Stimulated activated effector memory CD8-positive, alpha-beta T cell treated with anti-CD3 and anti-CD28 coated beads, Interleukin-12 subunit alpha, Interleukin-12 subunit beta, amount 100 ng/mL, for 72 hours (primary cell): ENCODE results near the gene SMAD3.

Experiments used
- ATAC-seq: fragments of 150-1000 bp; cut with Tn5 transposase; 2 replicates; pipeline ENCODE4 v1.10.0; 2021
- DNase-seq, 2 donors: peaks; one replicate each; pipeline ENCODE4 v3.0.0; 2021 to 2022; ENCODE audit warnings: low spot score in 2 of 2
- H3K27ac Mint-ChIP-seq: one replicate; pipeline ENCODE4 v1.8.0; 2022; ENCODE audit warnings: mild to moderate bottlenecking, mixed read lengths
- H3K36me3 Mint-ChIP-seq: one replicate; pipeline ENCODE4 v1.8.0; 2022; ENCODE audit warnings: mild to moderate bottlenecking, mixed read lengths
- H3K4me1 Mint-ChIP-seq: one replicate; pipeline ENCODE4 v1.8.0; 2022; ENCODE audit warnings: mixed read lengths
- H3K4me3 Mint-ChIP-seq: one replicate; pipeline ENCODE4 v1.8.0; 2022; ENCODE audit warnings: mild to moderate bottlenecking, mixed read lengths
- H3K9me3 Mint-ChIP-seq: one replicate; pipeline ENCODE4 v1.8.0; 2022; ENCODE audit warnings: mixed read lengths

The SMAD3 gene

GRCh38 chr15:67124911-67125588 lies 59.6 kb downstream of the SMAD3 start:
- DNase-seq (no peak), ATAC-seq (no peak)

GRCh38 chr15:67125589-67126502 lies 60.4 kb downstream of the SMAD3 start:
- H3K36me3 Mint-ChIP-seq: peaks cover 18% of the 10 kb centered on the region
- H3K9me3 Mint-ChIP-seq: no peaks in the 10 kb centered on the region
- peaks cover 75% of the 10 kb centered on the region for H3K4me1 Mint-ChIP-seq
- DNase-seq (no peak), ATAC-seq (no peak)
- H3K4me3 Mint-ChIP-seq: no peak overlapping the region
- H3K27ac Mint-ChIP-seq: peak overlapping the region; percentile 84

More at GRCh38 chr15:67124911-67125588, 59.6 kb downstream of the SMAD3 start:
- peak overlapping the region; percentile 84 for H3K27ac Mint-ChIP-seq
- peaks cover 18% of the 10 kb centered on the region for H3K36me3 Mint-ChIP-seq
- no peaks in the 10 kb centered on the region for H3K9me3 Mint-ChIP-seq
- peaks cover 75% of the 10 kb centered on the region for H3K4me1 Mint-ChIP-seq
- no peak overlapping the region for H3K4me3 Mint-ChIP-seq

- ATAC-seq (no peak), DNase-seq (no peak)
- H3K36me3 Mint-ChIP-seq: peaks cover 16% of the 10 kb centered on the region
- peak overlapping the region; percentile 3 for H3K4me3 Mint-ChIP-seq
- no peaks in the 10 kb centered on the region for H3K9me3 Mint-ChIP-seq
- H3K27ac Mint-ChIP-seq: peak overlapping the region; percentile 45
- H3K4me1 Mint-ChIP-seq: peaks cover 75% of the 10 kb centered on the region
These were observed 61.3 kb downstream of the SMAD3 start for GRCh38 chr15:67126551-67127330.

GRCh38 chr15:67127331-67127664 lies 61.9 kb downstream of the SMAD3 start:
- Mint-ChIP-seq H3K27ac (peak overlapping the region; percentile 30), H3K36me3 (peaks cover 16% of the 10 kb centered on the region), H3K4me1 (peaks cover 75% of the 10 kb centered on the region), H3K9me3 (no peaks in the 10 kb centered on the region), H3K4me3 (peak overlapping the region; percentile 3)
- no peak for DNase-seq
- ATAC-seq: no peak

GRCh38 chr15:67127965-67128364 lies 62.6 kb downstream of the SMAD3 start:
- Mint-ChIP-seq H3K36me3 (peaks cover 16% of the 10 kb centered on the region), H3K4me3 (peak overlapping the region; percentile 3), H3K9me3 (no peaks in the 10 kb centered on the region), H3K27ac (peak overlapping the region; percentile 30), H3K4me1 (peaks cover 79% of the 10 kb centered on the region)
- peak; percentile 80 for ATAC-seq
- DNase-seq: no peak

GRCh38 chr15:67130166-67130565 lies 64.8 kb downstream of the SMAD3 start:
- peak overlapping the region; percentile 76 for H3K27ac Mint-ChIP-seq
- ATAC-seq (no peak), DNase-seq (no peak)
- peak overlapping the region; percentile 57 for H3K4me3 Mint-ChIP-seq
- H3K4me1 Mint-ChIP-seq: peaks cover 87% of the 10 kb centered on the region
- no peaks in the 10 kb centered on the region for H3K9me3 Mint-ChIP-seq
- H3K36me3 Mint-ChIP-seq: peaks cover 20% of the 10 kb centered on the region

GRCh38 chr15:67130673-67131601 lies 65.5 kb downstream of the SMAD3 start:
- Mint-ChIP-seq H3K36me3 (peaks cover 20% of the 10 kb centered on the region), H3K4me1 (peaks cover 87% of the 10 kb centered on the region), H3K9me3 (no peaks in the 10 kb centered on the region), H3K4me3 (peak overlapping the region; percentile 57), H3K27ac (peak overlapping the region; percentile 76)
- peak; percentile 65 for ATAC-seq
- DNase-seq: no peak

- H3K4me3 Mint-ChIP-seq: no peak overlapping the region
- H3K27ac Mint-ChIP-seq: peak overlapping the region; percentile 76
These were observed 66.9 kb downstream of the SMAD3 start for GRCh38 chr15:67132276-67132675.

GRCh38 chr15:67133026-67133425 lies 67.6 kb downstream of the SMAD3 start:
- H3K4me1 Mint-ChIP-seq: peaks cover 87% of the 10 kb centered on the region
- no peak for ATAC-seq
- DNase-seq: no peak
- H3K36me3 Mint-ChIP-seq: peaks cover 29% of the 10 kb centered on the region
- H3K9me3 Mint-ChIP-seq: no peaks in the 10 kb centered on the region
- peak overlapping the region; percentile 96 for H3K4me3 Mint-ChIP-seq
- H3K27ac Mint-ChIP-seq: peak overlapping the region; percentile 36

More at GRCh38 chr15:67132276-67132675, 66.9 kb downstream of the SMAD3 start:
- ATAC-seq (no peak), DNase-seq (no peak)
- Mint-ChIP-seq H3K36me3 (peaks cover 29% of the 10 kb centered on the region), H3K9me3 (no peaks in the 10 kb centered on the region), H3K4me1 (peaks cover 87% of the 10 kb centered on the region)

- peaks cover 90% of the 10 kb centered on the region for H3K4me1 Mint-ChIP-seq
- peak overlapping the region; percentile 96 for H3K4me3 Mint-ChIP-seq
- peaks cover 29% of the 10 kb centered on the region for H3K36me3 Mint-ChIP-seq
- no peaks in the 10 kb centered on the region for H3K9me3 Mint-ChIP-seq
- H3K27ac Mint-ChIP-seq: peak overlapping the region; percentile 99
- no peak for ATAC-seq
- DNase-seq: no peak
These were observed 68.3 kb downstream of the SMAD3 start for GRCh38 chr15:67133738-67134066.

- ATAC-seq (peak; percentile 93), DNase-seq (peak in 1 of 2 donors; percentile 75)
- Mint-ChIP-seq H3K4me1 (peaks cover 91% of the 10 kb centered on the region), H3K4me3 (peak overlapping the region; percentile 96), H3K9me3 (no peaks in the 10 kb centered on the region), H3K27ac (peak overlapping the region; percentile 99), H3K36me3 (peaks cover 29% of the 10 kb centered on the region)
These were observed 68.9 kb downstream of the SMAD3 start for GRCh38 chr15:67134067-67134838.

GRCh38 chr15:67134871-67135492 lies 69.6 kb downstream of the SMAD3 start:
- no peak for DNase-seq
- H3K9me3 Mint-ChIP-seq: no peaks in the 10 kb centered on the region
- peaks cover 29% of the 10 kb centered on the region for H3K36me3 Mint-ChIP-seq
- H3K4me1 Mint-ChIP-seq: peaks cover 93% of the 10 kb centered on the region
- peak; percentile 6 for ATAC-seq
- peak overlapping the region; percentile 99 for H3K27ac Mint-ChIP-seq
- peak overlapping the region; percentile 96 for H3K4me3 Mint-ChIP-seq

- H3K4me1 Mint-ChIP-seq: peaks cover 93% of the 10 kb centered on the region
- H3K36me3 Mint-ChIP-seq: peaks cover 30% of the 10 kb centered on the region
- ATAC-seq (no peak), DNase-seq (no peak)
- H3K27ac Mint-ChIP-seq: peak overlapping the region; percentile 99
- no peaks in the 10 kb centered on the region for H3K9me3 Mint-ChIP-seq
- peak overlapping the region; percentile 96 for H3K4me3 Mint-ChIP-seq
These were observed 70.1 kb downstream of the SMAD3 start for GRCh38 chr15:67135494-67135893.
